Duodenal mucosa (tissue), 2 donors: ENCODE measurements around the gene C16orf89.

Experiments used
- H3K27ac ChIP-seq: one replicate; pipeline ENCODE4 v1.7.0; 2013; ENCODE audit warnings: low read depth, low read length
- H3K27me3 ChIP-seq, 2 donors: one replicate each; pipeline ENCODE4 v1.7.0; 2013; ENCODE audit warnings: low read length in 2 of 2, control low read depth in 1 of 2; ENCODE audit not compliant: insufficient read depth in 2 of 2, control insufficient read depth in 1 of 2
- H3K36me3 ChIP-seq, 2 donors: one replicate each; pipeline ENCODE4 v1.7.0; 2013; ENCODE audit warnings: low read length in 2 of 2, control low read depth in 1 of 2; ENCODE audit not compliant: insufficient read depth in 2 of 2, control insufficient read depth in 1 of 2
- H3K4me1 ChIP-seq, 2 donors: one replicate each; pipeline ENCODE4 v1.7.0; 2013; ENCODE audit warnings: low read length in 2 of 2, control low read depth in 1 of 2; ENCODE audit not compliant: insufficient read depth in 2 of 2, control insufficient read depth in 1 of 2
- H3K4me3 ChIP-seq, 2 donors: one replicate each; pipeline ENCODE4 v1.7.0; 2013; ENCODE audit warnings: low read length in 2 of 2, low read depth in 1 of 2
- H3K9ac ChIP-seq, 2 donors: one replicate each; pipeline ENCODE4 v1.7.0; 2013; ENCODE audit warnings: low read length in 2 of 2, low read depth in 1 of 2
- H3K9me3 ChIP-seq, 2 donors: one replicate each; pipeline ENCODE4 v1.7.0; 2013; ENCODE audit warnings: low read length in 2 of 2, control low read depth in 1 of 2; ENCODE audit not compliant: control insufficient read depth in 1 of 2

Gene C16orf89

GRCh38 chr16:4994719-4995434 is 70.9 kb downstream of the C16orf89 start:
- Histone ChIP-seq H3K27me3 (peaks cover 3 to 5% of the 10 kb centered on the region in 2 donors), H3K9me3 (no peaks in the 10 kb centered on the region), H3K36me3 (no peaks in the 10 kb centered on the region), H3K27ac (no peak overlapping the region), H3K4me1 (no peaks in the 10 kb centered on the region), H3K9ac (no peak overlapping the region), H3K4me3 (no peak overlapping the region)
